Neuronal stem cell (in vitro differentiated cells): Measurements from ENCODE around the gene LAMA2.

Experiments
- DNase-seq: peaks from one replicate; pipeline ENCODE4 v3.0.0-alpha.2; 2013; ENCODE audit warnings: low spot score
- H2AFZ ChIP-seq: one replicate; pipeline ENCODE4 v1.6.1; 2013; ENCODE audit warnings: mild to moderate bottlenecking, low read length, inconsistent platforms
- H2AK5ac ChIP-seq: 2 replicates; pipeline ENCODE4 v1.6.1; 2013; ENCODE audit warnings: low read depth, mild to moderate bottlenecking, inconsistent platforms, low read length, moderate library complexity, mixed read lengths
- H2BK120ac ChIP-seq: 2 replicates; pipeline ENCODE4 v1.6.1; 2013; ENCODE audit warnings: low read depth, mild to moderate bottlenecking, inconsistent platforms, low read length, moderate library complexity, mixed read lengths
- H2BK12ac ChIP-seq: one replicate; pipeline ENCODE4 v1.6.1; 2013; ENCODE audit warnings: low read length, inconsistent platforms
- H2BK15ac ChIP-seq: 2 replicates; pipeline ENCODE4 v1.6.1; 2013; ENCODE audit warnings: mild to moderate bottlenecking, low read length, inconsistent platforms, mixed read lengths
- H2BK5ac ChIP-seq: one replicate; pipeline ENCODE4 v1.6.1; 2013; ENCODE audit warnings: inconsistent platforms, mild to moderate bottlenecking, low read length, moderate library complexity
- H3K14ac ChIP-seq: one replicate; pipeline ENCODE4 v1.6.1; 2013; ENCODE audit warnings: low read length, inconsistent platforms
- H3K18ac ChIP-seq: 2 replicates; pipeline ENCODE4 v1.6.1; 2013; ENCODE audit warnings: low read length, inconsistent platforms
- H3K23ac ChIP-seq: 2 replicates; pipeline ENCODE4 v1.6.1; 2013; ENCODE audit warnings: low read depth, mild to moderate bottlenecking, mixed read lengths, low read length, inconsistent platforms; ENCODE audit not compliant: poor library complexity
- H3K27ac ChIP-seq: replicated peaks from 3 replicates; pipeline ENCODE4 v1.5.1; 2013; ENCODE audit warnings: low read length, inconsistent platforms
- H3K27me3 ChIP-seq, 3 experiments: 2 replicates each; pipeline ENCODE4 v1.6.1; 2013; ENCODE audit warnings: low read length in 3 of 3, mild to moderate bottlenecking in 2 of 3, inconsistent platforms in 1 of 3, low read depth in 1 of 3, mixed read lengths in 1 of 3, moderate library complexity in 1 of 3; ENCODE audit not compliant: control insufficient read depth in 3 of 3, insufficient read depth in 3 of 3
- H3K36me3 ChIP-seq, 2 donors: replicated peaks in 1 of 2; 2 replicates each; pipeline ENCODE4 v1.6.1; 2013; ENCODE audit warnings: low read length in 2 of 2; ENCODE audit not compliant: control insufficient read depth in 2 of 2, insufficient read depth in 2 of 2
- H3K4ac ChIP-seq: 2 replicates; pipeline ENCODE4 v1.6.1; 2013; ENCODE audit warnings: inconsistent platforms, mild to moderate bottlenecking, low read length, moderate library complexity
- H3K4me1 ChIP-seq, 2 donors: 1 replicate in 1 of 2; 2 replicates in 1 of 2; pipeline ENCODE4 v1.6.1; 2013; ENCODE audit warnings: low read length in 2 of 2, low read depth in 1 of 2; ENCODE audit not compliant: control insufficient read depth in 2 of 2, insufficient read depth in 1 of 2
- H3K4me2 ChIP-seq: one replicate; pipeline ENCODE4 v1.6.1; 2013; ENCODE audit warnings: mild to moderate bottlenecking, low read length, inconsistent platforms; ENCODE audit not compliant: insufficient read depth, poor library complexity, severe bottlenecking
- H3K4me3 ChIP-seq, 2 donors: 2 replicates each; pipeline ENCODE4 v1.5.1; 2013; ENCODE audit warnings: low read length in 2 of 2, mild to moderate bottlenecking in 2 of 2, inconsistent platforms in 1 of 2, moderate library complexity in 1 of 2
- H3K79me1 ChIP-seq: one replicate; pipeline ENCODE4 v1.6.1; 2013; ENCODE audit warnings: low read depth, mild to moderate bottlenecking, inconsistent platforms, low read length, moderate library complexity
- H3K9ac ChIP-seq: one replicate; pipeline ENCODE4 v1.6.1; 2013; ENCODE audit warnings: mild to moderate bottlenecking, low read depth, low read length, inconsistent platforms; ENCODE audit not compliant: poor library complexity
- H3K9me3 ChIP-seq, 2 donors: replicated peaks in 1 of 2; 2 replicates each; pipeline versions ENCODE3 to v1.6.1; 2013; ENCODE audit warnings: low read length in 2 of 2, mild to moderate bottlenecking in 2 of 2, inconsistent platforms in 1 of 2, low read depth in 1 of 2, mixed read lengths in 1 of 2, moderate library complexity in 1 of 2; ENCODE audit not compliant: control insufficient read depth in 2 of 2, insufficient read depth in 1 of 2
- H4K8ac ChIP-seq: one replicate; pipeline ENCODE4 v1.6.1; 2013; ENCODE audit warnings: low read depth, mild to moderate bottlenecking, inconsistent platforms, low read length, moderate library complexity
- H4K91ac ChIP-seq: one replicate; pipeline ENCODE4 v1.6.1; 2013; ENCODE audit warnings: low read length, low read depth, mild to moderate bottlenecking, inconsistent platforms; ENCODE audit not compliant: poor library complexity
- WGBS, 2 donors: extraction: QIAGEN DNeasy Blood & Tissue Kit; methylation state at CpG; one replicate each; pipeline ENCODE4 v1.1.7; 2013; ENCODE audit warnings: missing lambda C conversion rate in 2 of 2, mixed read lengths in 1 of 2; ENCODE audit not compliant: insufficient read length in 2 of 2, insufficient replicate concordance in 1 of 2; ENCODE audit errors: extremely low coverage in 2 of 2; 5-methylcytosine and 5-hydroxymethylcytosine counted together

The LAMA2 gene

GRCh38 chr6:128950864-128951263 lies 67.9 kb downstream of the LAMA2 start:
- H3K4me1 ChIP-seq = no peaks in the 10 kb centered on the region
- H2AFZ ChIP-seq = no peak overlapping the region
- no peak overlapping the region for H2BK12ac ChIP-seq
- H3K36me3 ChIP-seq = no peaks in the 10 kb centered on the region
- no peak for DNase-seq
- WGBS, 2 donors = no CpG with 5 or more reads among the region's 1 CpG
- H3K14ac ChIP-seq = no peak overlapping the region
- no peak overlapping the region for H3K23ac ChIP-seq
- H3K9me3 ChIP-seq = no peaks in the 10 kb centered on the region
- no peak overlapping the region for H3K4me3 ChIP-seq
- H2BK5ac ChIP-seq = no peak overlapping the region
- no peak overlapping the region for H3K4me2 ChIP-seq
- H3K4ac ChIP-seq = no peak overlapping the region
- H2BK15ac ChIP-seq = no peak overlapping the region
- H2BK120ac ChIP-seq = no peak overlapping the region
- no peaks in the 10 kb centered on the region for H3K27me3 ChIP-seq
- H3K18ac ChIP-seq = no peak overlapping the region
- H3K9ac ChIP-seq = no peak overlapping the region
- H4K91ac ChIP-seq = no peak overlapping the region
- H2AK5ac ChIP-seq = no peak overlapping the region
- H4K8ac ChIP-seq = no peak overlapping the region
- H3K27ac ChIP-seq = no peak overlapping the region
- H3K79me1 ChIP-seq = no peaks in the 10 kb centered on the region

GRCh38 chr6:128952902-128953301 lies 70.0 kb downstream of the LAMA2 start:
- Histone ChIP-seq H2AK5ac (no peak overlapping the region), H4K91ac (no peak overlapping the region), H3K18ac (no peak overlapping the region), H2BK15ac (no peak overlapping the region), H3K9ac (no peak overlapping the region), H2BK5ac (no peak overlapping the region), H2AFZ (no peak overlapping the region), H3K4ac (no peak overlapping the region), H3K27ac (no peak overlapping the region), H3K4me1 (no peaks in the 10 kb centered on the region), H3K14ac (no peak overlapping the region), H3K4me3 (no peak overlapping the region), H3K36me3 (no peaks in the 10 kb centered on the region), H3K9me3 (no peaks in the 10 kb centered on the region), H3K27me3 (no peaks in the 10 kb centered on the region), H3K4me2 (no peak overlapping the region), H4K8ac (no peak overlapping the region), H3K23ac (no peak overlapping the region), H2BK12ac (no peak overlapping the region), H2BK120ac (no peak overlapping the region), H3K79me1 (no peaks in the 10 kb centered on the region)
- no CpG with 5 or more reads among the region's 3 CpGs for WGBS, 2 donors
- no peak for DNase-seq

DNA sequence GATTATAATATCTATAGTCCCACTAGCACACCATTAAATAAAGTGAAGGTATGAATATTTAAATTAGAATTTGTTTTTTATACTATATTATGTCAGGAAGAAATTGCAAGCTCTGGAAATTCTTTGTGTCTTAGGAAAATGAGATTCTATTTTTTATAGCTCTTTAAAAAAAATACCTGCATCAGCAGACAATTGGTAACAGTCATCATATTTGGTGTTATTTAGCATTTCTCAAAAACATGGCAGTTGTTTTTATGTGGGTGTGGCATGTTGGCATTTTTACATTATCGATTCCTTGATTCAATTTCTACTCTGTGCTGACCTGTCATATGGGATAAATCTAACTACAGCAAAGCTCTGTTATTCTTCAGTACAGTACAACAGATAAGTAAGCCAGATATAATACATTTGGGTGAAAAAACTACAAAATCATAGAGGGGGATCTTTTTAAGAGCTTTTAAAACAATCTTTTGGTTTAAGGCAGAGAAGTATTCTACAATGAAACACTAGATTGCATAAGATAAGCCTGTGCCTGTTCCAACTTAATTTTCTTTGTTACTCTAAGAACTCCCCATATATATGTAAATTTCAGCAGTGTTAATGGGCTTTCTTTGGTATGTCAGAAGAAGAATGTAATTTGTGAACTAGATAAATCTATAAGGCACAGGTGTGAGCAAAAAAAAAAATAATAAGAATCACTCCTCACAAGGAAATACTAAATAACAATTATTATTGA lies 71.5 kb downstream of the LAMA2 start:
- no peak for DNase-seq
- Histone ChIP-seq H3K23ac (no peak overlapping the region), H2AK5ac (no peak overlapping the region), H3K4me2 (no peak overlapping the region), H3K36me3 (no peaks in the 10 kb centered on the region), H3K9me3 (no peaks in the 10 kb centered on the region), H4K8ac (no peak overlapping the region), H4K91ac (no peak overlapping the region), H3K27me3 (no peaks in the 10 kb centered on the region), H3K4me3 (no peak overlapping the region), H2BK15ac (no peak overlapping the region), H3K14ac (no peak overlapping the region), H3K4ac (no peak overlapping the region), H3K4me1 (no peaks in the 10 kb centered on the region), H2BK12ac (no peak overlapping the region), H2BK120ac (no peak overlapping the region), H3K27ac (no peak overlapping the region), H3K79me1 (no peaks in the 10 kb centered on the region), H2AFZ (no peak overlapping the region), H3K9ac (no peak overlapping the region), H3K18ac (no peak overlapping the region), H2BK5ac (no peak overlapping the region)
- WGBS, 2 donors = no CpG with 5 or more reads among the region's 1 CpG

- H2AFZ ChIP-seq = no peak overlapping the region
- no peak overlapping the region for H3K9ac ChIP-seq
- no peak overlapping the region for H3K27ac ChIP-seq
- H4K8ac ChIP-seq = no peak overlapping the region
- WGBS, 2 donors = no CpG with 5 or more reads among the region's 2 CpGs
- no peaks in the 10 kb centered on the region for H3K4me1 ChIP-seq
- no peak overlapping the region for H2BK120ac ChIP-seq
- H2BK12ac ChIP-seq = no peak overlapping the region
- H2BK5ac ChIP-seq = no peak overlapping the region
- H3K36me3 ChIP-seq = no peaks in the 10 kb centered on the region
- no peak overlapping the region for H3K4me2 ChIP-seq
- H3K4me3 ChIP-seq = no peak overlapping the region
- no peak overlapping the region for H3K14ac ChIP-seq
- no peak overlapping the region for H4K91ac ChIP-seq
- H2BK15ac ChIP-seq = no peak overlapping the region
- no peak overlapping the region for H3K23ac ChIP-seq
- H3K4ac ChIP-seq = no peak overlapping the region
- H3K9me3 ChIP-seq = no peaks in the 10 kb centered on the region
- H3K79me1 ChIP-seq = no peaks in the 10 kb centered on the region
- H2AK5ac ChIP-seq = no peak overlapping the region
- H3K27me3 ChIP-seq = no peaks in the 10 kb centered on the region
- H3K18ac ChIP-seq = no peak overlapping the region
- no peak for DNase-seq
These were observed 80.6 kb downstream of the LAMA2 start for GRCh38 chr6:128963561-128963960.
